MM.1S (cell line): ENCODE results near the gene TMEM270.

Source experiments
- DNase-seq: peaks from one replicate; pipeline ENCODE4 v3.0.0-alpha.2; 2015
- H2AFZ ChIP-seq: fragments of 300-600 bp; sonication (generic); 2 replicates; pipeline ENCODE4 v1.6.0; 2016; ENCODE audit warnings: antibody characterized with exemption, low read length
- H3F3A ChIP-seq: fragments of 300-600 bp; sonication (generic); 2 replicates; pipeline ENCODE4 v1.6.1; 2016; ENCODE audit warnings: mild to moderate bottlenecking, antibody characterized with exemption, low read length, moderate library complexity, mixed read lengths; ENCODE audit not compliant: insufficient read depth
- H3K27ac ChIP-seq: fragments of 300-600 bp; sonication (generic); 2 replicates; pipeline ENCODE4 v1.5.1; 2016; ENCODE audit warnings: mild to moderate bottlenecking, low read length
- H3K27me3 ChIP-seq: fragments of 300-600 bp; sonication (generic); replicated peaks from 2 replicates; pipeline ENCODE4 v1.6.0; 2016; ENCODE audit warnings: low read length; ENCODE audit not compliant: insufficient read depth
- H3K36me3 ChIP-seq: fragments of 300-600 bp; sonication (generic); replicated peaks from 2 replicates; pipeline ENCODE4 v1.6.1; 2016; ENCODE audit warnings: mild to moderate bottlenecking, low read length, mixed read lengths; ENCODE audit not compliant: insufficient read depth
- H3K4me1 ChIP-seq: fragments of 300-600 bp; sonication (generic); 2 replicates; pipeline ENCODE4 v1.6.1; 2016; ENCODE audit warnings: low read length, mixed read lengths
- H3K4me2 ChIP-seq: fragments of 300-600 bp; sonication (generic); 2 replicates; pipeline ENCODE4 v1.6.0; 2016; ENCODE audit warnings: low read depth, low read length
- H3K4me3 ChIP-seq: fragments of 300-600 bp; sonication (generic); 2 replicates; pipeline ENCODE4 v1.5.1; 2016; ENCODE audit warnings: low read length, mixed read lengths
- H3K79me2 ChIP-seq: fragments of 300-600 bp; sonication (generic); 2 replicates; pipeline ENCODE4 v1.6.1; 2016; ENCODE audit warnings: mixed run types, low read length, mixed read lengths
- H3K9ac ChIP-seq: fragments of 300-600 bp; sonication (generic); 2 replicates; pipeline ENCODE4 v1.6.1; 2016; ENCODE audit warnings: low read length, mixed read lengths
- H3K9me2 ChIP-seq: fragments of 300-600 bp; sonication (generic); replicated peaks from 2 replicates; pipeline ENCODE4 v1.6.1; 2016; ENCODE audit warnings: mild to moderate bottlenecking, low read length, mixed read lengths; ENCODE audit not compliant: insufficient read depth
- H3K9me3 ChIP-seq: fragments of 300-600 bp; sonication (generic); replicated peaks from 2 replicates; pipeline ENCODE4 v1.6.1; 2016; ENCODE audit warnings: mild to moderate bottlenecking, low read length, mixed read lengths; ENCODE audit not compliant: insufficient read depth
- H4K20me1 ChIP-seq: fragments of 300-600 bp; sonication (generic); 2 replicates; pipeline ENCODE4 v1.6.1; 2016; ENCODE audit warnings: mild to moderate bottlenecking, low read length, moderate library complexity, mixed read lengths; ENCODE audit not compliant: insufficient read depth
- EZH2 ChIP-seq: fragments of 300-600 bp; sonication (generic); optimal IDR thresholded peaks from 2 replicates; pipeline ENCODE3; 2017; ENCODE audit warnings: low read depth, mild to moderate bottlenecking, antibody characterized with exemption, low read length, mixed read lengths
- EZH2phosphoT487 ChIP-seq: fragments of 300-600 bp; sonication (generic); IDR thresholded peaks from 2 replicates; pipeline ENCODE4 v1.6.1; 2018; ENCODE audit warnings: antibody characterized with exemption, low read length
- TF ChIP-seq, protein P1 (sequence below): fragments of 300-600 bp; sonication (generic); IDR thresholded peaks from 2 replicates; pipeline ENCODE4 v1.5.1; 2016; ENCODE audit warnings: antibody characterized with exemption, low read length, mixed read lengths

The TMEM270 gene

DNA sequence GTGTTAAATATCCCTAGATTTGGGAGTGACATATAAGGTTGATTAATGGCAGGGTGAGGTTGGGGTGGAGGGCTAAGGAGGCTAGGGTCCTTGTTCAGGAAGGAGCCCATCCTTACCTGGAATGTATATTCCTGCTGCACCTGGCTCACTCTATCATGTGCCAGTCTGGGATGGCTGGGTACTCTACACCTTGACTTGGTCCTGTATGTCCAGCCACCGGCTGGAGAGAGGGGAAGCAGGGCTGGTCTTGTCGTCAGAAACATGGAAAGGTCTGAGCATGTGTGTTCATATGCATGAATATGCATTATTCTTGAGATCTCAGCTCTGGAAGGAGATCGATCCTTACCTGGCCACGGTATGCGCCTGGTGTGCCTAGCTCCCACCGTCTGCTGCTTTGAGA, 33.2 kb downstream of the TMEM270 start:
- H3K79me2 ChIP-seq: no peaks in the 10 kb centered on the region
- DNase-seq: no peak
- H3K36me3 ChIP-seq: no peaks in the 10 kb centered on the region
- no peaks in the 10 kb centered on the region for H3K4me1 ChIP-seq
- H3F3A ChIP-seq: no peaks in the 10 kb centered on the region
- no peaks in the 10 kb centered on the region for H4K20me1 ChIP-seq
- H3K4me2 ChIP-seq: no peak overlapping the region
- no peak overlapping the region for H3K27ac ChIP-seq
- no peak overlapping the region for H3K4me3 ChIP-seq
- H3K9me3 ChIP-seq: no peaks in the 10 kb centered on the region
- TF ChIP-seq EZH2: no peak
- TF ChIP-seq, protein P1, sequence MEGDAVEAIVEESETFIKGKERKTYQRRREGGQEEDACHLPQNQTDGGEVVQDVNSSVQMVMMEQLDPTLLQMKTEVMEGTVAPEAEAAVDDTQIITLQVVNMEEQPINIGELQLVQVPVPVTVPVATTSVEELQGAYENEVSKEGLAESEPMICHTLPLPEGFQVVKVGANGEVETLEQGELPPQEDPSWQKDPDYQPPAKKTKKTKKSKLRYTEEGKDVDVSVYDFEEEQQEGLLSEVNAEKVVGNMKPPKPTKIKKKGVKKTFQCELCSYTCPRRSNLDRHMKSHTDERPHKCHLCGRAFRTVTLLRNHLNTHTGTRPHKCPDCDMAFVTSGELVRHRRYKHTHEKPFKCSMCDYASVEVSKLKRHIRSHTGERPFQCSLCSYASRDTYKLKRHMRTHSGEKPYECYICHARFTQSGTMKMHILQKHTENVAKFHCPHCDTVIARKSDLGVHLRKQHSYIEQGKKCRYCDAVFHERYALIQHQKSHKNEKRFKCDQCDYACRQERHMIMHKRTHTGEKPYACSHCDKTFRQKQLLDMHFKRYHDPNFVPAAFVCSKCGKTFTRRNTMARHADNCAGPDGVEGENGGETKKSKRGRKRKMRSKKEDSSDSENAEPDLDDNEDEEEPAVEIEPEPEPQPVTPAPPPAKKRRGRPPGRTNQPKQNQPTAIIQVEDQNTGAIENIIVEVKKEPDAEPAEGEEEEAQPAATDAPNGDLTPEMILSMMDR: no peak
- no peak for TF ChIP-seq EZH2phosphoT487
- H3K27me3 ChIP-seq: 0 out of 2 replicates have a peak, but pooled peaks cover 4% of the 10 kb centered on the region
- no peaks in the 10 kb centered on the region for H3K9me2 ChIP-seq
- H3K9ac ChIP-seq: no peak overlapping the region
- no peak overlapping the region for H2AFZ ChIP-seq

DNA sequence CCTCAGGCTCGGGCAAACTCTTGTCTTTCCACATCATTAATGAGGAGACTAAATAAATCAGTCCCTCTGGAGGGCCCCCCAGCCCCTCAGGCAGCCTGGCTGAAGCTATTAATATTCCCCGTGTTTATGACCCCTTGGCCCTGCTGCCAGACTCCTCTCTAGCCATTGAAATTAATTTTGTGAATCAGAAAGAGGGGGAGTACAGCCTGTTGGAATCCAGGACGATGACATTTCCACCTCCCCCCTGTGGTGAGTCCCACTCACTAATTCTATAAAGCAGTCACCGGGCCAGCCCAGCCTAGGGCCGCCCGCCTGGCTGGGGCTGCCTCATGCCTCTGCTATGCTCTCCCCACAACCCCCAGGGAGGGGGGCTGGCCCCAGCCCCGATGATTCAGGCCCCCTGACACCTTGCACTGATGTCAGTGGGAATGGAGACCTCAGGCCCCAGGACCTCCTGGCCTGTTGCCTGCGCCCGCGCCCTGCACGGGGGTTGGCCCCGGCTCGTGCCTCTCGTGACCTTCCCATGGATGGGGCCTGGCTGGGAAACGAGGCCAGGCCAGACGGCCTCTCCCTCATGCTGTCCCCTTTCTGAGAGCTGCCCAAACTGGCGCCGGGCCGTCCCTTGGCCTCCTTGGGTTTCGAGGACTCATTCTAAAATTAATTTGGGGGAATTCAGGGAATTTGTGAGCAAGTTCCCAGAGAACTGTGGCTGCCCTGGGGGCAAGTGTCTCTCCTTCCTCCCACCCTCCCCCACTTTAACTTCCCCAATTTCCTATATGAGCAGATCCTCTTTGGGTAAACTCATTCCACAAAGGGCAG, 34.0 kb downstream of the TMEM270 start:
- H3K9me2 ChIP-seq: no peaks in the 10 kb centered on the region
- H3K27me3 ChIP-seq: peaks cover 4% of the 10 kb centered on the region; the same call in 1 of the 2 replicates
- no peak overlapping the region for H3K4me2 ChIP-seq
- H3K79me2 ChIP-seq: no peaks in the 10 kb centered on the region
- no peak for DNase-seq
- H3K36me3 ChIP-seq: no peaks in the 10 kb centered on the region
- TF ChIP-seq EZH2 (no peak), EZH2phosphoT487 (no peak)
- TF ChIP-seq, protein P1: no peak
- no peaks in the 10 kb centered on the region for H3F3A ChIP-seq
- H4K20me1 ChIP-seq: no peaks in the 10 kb centered on the region
- no peak overlapping the region for H3K27ac ChIP-seq
- no peak overlapping the region for H2AFZ ChIP-seq
- no peak overlapping the region for H3K9ac ChIP-seq
- H3K4me1 ChIP-seq: no peaks in the 10 kb centered on the region
- no peaks in the 10 kb centered on the region for H3K9me3 ChIP-seq
- no peak overlapping the region for H3K4me3 ChIP-seq

DNA sequence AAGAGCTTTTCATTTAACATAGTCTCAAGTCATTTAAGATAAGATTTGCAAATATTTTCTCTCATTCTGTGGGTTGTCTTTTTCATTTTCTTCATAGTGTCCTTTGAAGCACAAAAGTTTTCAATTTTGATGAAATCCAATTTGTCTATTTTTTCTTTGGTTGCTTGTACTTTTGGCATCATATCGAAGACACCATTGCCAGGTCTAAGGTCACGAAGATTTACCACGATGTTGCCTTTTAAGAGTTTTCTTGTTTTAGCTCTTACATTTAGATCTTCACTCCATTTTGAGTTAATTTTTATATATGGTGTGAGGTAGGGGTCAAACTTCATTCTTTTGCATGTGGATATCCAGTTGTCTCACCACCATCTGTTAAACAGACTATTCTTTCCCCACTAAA, 34.7 kb downstream of the TMEM270 start:
- DNase-seq: no peak
- Histone ChIP-seq H4K20me1 (no peaks in the 10 kb centered on the region), H3K4me3 (no peak overlapping the region), H3K27me3 (peaks cover 4% of the 10 kb centered on the region; the same call in 1 of the 2 replicates), H3K79me2 (no peaks in the 10 kb centered on the region), H3K9me3 (no peaks in the 10 kb centered on the region), H3F3A (no peaks in the 10 kb centered on the region), H3K9ac (no peak overlapping the region), H3K36me3 (no peaks in the 10 kb centered on the region), H3K4me2 (no peak overlapping the region), H2AFZ (no peak overlapping the region), H3K9me2 (no peaks in the 10 kb centered on the region), H3K4me1 (no peaks in the 10 kb centered on the region), H3K27ac (no peak overlapping the region)
- no peak for TF ChIP-seq EZH2phosphoT487
- TF ChIP-seq, protein P1: no peak
- no peak for TF ChIP-seq EZH2
